Activated naive CD4-positive, alpha-beta T cell (primary cell): ENCODE measurements around the gene NCBP3.
A peak's percentile ranks its signal among the peaks of the same experiment; 100 is the strongest.

ENCODE experiments used
- DNase-seq, 4 experiments: peaks; one replicate each; lab custom pipeline; 2025; lab: John Stamatoyannopoulos, UW

Gene NCBP3

GRCh38 chr17:3845621-3846436 is at the start of gene NCBP3:
TSS of gene NCBP3 (minus strand) at chr17:3846246. CDS start at chr17:3846223, 23 bp downstream.
- peak; percentile 77 to 92 (median 85) for DNase-seq

GRCh38 chr17:3895354-3895753 is 49.3 kb upstream of the NCBP3 start:
- DNase-seq, result no peak

- no peak for DNase-seq
Measured at GRCh38 chr17:3894911-3895343, 48.9 kb upstream of the NCBP3 start.

GRCh38 chr17:3894188-3894587 is 48.1 kb upstream of the NCBP3 start:
- no peak for DNase-seq

GRCh38 chr17:3893720-3894116 is 47.7 kb upstream of the NCBP3 start:
- no peak for DNase-seq

GRCh38 chr17:3893003-3893719 is 47.1 kb upstream of the NCBP3 start, which contains the start of gene CAMKK1:
TSS of gene CAMKK1 (minus strand) at chr17:3893053. CDS start at chr17:3885687, 7,366 bp downstream.
- DNase-seq, result peak; percentile 65 to 86 (median 70)

- peak in 2 of 4 experiments; percentile 47 to 77 for DNase-seq
Measured at GRCh38 chr17:3892095-3892998, 46.3 kb upstream of the NCBP3 start.

- no peak for DNase-seq
Measured at GRCh38 chr17:3891626-3892094, 45.6 kb upstream of the NCBP3 start.

GRCh38 chr17:3890878-3891219 is 44.8 kb upstream of the NCBP3 start:
- no peak for DNase-seq

GRCh38 chr17:3890082-3890877 is 44.2 kb upstream of the NCBP3 start:
- no peak for DNase-seq

- DNase-seq, result no peak
Measured at GRCh38 chr17:3889325-3890012, 43.4 kb upstream of the NCBP3 start.

- no peak for DNase-seq
Measured at GRCh38 chr17:3888343-3889171, 42.5 kb upstream of the NCBP3 start.

GRCh38 chr17:3887804-3888203 is 41.8 kb upstream of the NCBP3 start:
- DNase-seq, result no peak

GRCh38 chr17:3887394-3887793 is 41.3 kb upstream of the NCBP3 start:
- no peak for DNase-seq

GRCh38 chr17:3886776-3887175 is 40.7 kb upstream of the NCBP3 start:
- no peak for DNase-seq

GRCh38 chr17:3885970-3886369 is 39.9 kb upstream of the NCBP3 start:
- DNase-seq, result no peak

- no peak for DNase-seq
Measured at GRCh38 chr17:3885271-3885670, 39.2 kb upstream of the NCBP3 start.

- no peak for DNase-seq
Measured at GRCh38 chr17:3884188-3884587, 38.1 kb upstream of the NCBP3 start.

GRCh38 chr17:3882276-3882675 is 36.2 kb upstream of the NCBP3 start:
- DNase-seq, result no peak

GRCh38 chr17:3880983-3881382 is 34.9 kb upstream of the NCBP3 start:
- no peak for DNase-seq
